Liver (tissue), 9 donors: Measurements from ENCODE around the gene CWH43. TPM values are rescaled to one million over a fixed set of nuclear protein-coding genes. Genes with fewer than 3 reads are reported as not detected.
"Not testable (repeated sequence)": the region's sequence is repeated elsewhere in the genome, so short reads cannot be mapped to it uniquely, and the experiment has no call there.

Experiments
- DNase-seq: peaks from one replicate; pipeline ENCODE4 v3.0.0-alpha.2; 2017; ENCODE audit warnings: low spot score
- H3K27ac ChIP-seq, 2 donors: one replicate each; pipeline ENCODE4 v1.7.0; 2013; ENCODE audit warnings: inconsistent platforms in 2 of 2, low read length in 2 of 2, control low read depth in 1 of 2, low read depth in 1 of 2, mild to moderate bottlenecking in 1 of 2
- H3K27me3 ChIP-seq, 4 donors: one replicate each; pipeline versions ENCODE4 v1.6.1 to v1.7.0; 2013; ENCODE audit warnings: low read length in 3 of 4, inconsistent platforms in 1 of 4, mild to moderate bottlenecking in 1 of 4, moderate library complexity in 1 of 4; ENCODE audit not compliant: control insufficient read depth in 4 of 4, insufficient read depth in 4 of 4
- H3K36me3 ChIP-seq, 4 donors: one replicate each; pipeline versions ENCODE4 v1.6.1 to v1.7.0; 2013; ENCODE audit warnings: low read length in 3 of 4, mild to moderate bottlenecking in 3 of 4, low read depth in 1 of 4, moderate library complexity in 1 of 4; ENCODE audit not compliant: control insufficient read depth in 4 of 4, insufficient read depth in 3 of 4
- H3K4me1 ChIP-seq, 4 donors: one replicate each; pipeline versions ENCODE4 v1.6.1 to v1.7.0; 2013; ENCODE audit warnings: low read length in 3 of 4, mild to moderate bottlenecking in 3 of 4, moderate library complexity in 1 of 4; ENCODE audit not compliant: control insufficient read depth in 4 of 4, insufficient read depth in 4 of 4
- H3K4me3 ChIP-seq, 3 donors: one replicate each; pipeline versions ENCODE4 v1.6.1 to v1.7.0; 2013; ENCODE audit warnings: low read length in 3 of 3, control low read depth in 1 of 3, low read depth in 1 of 3, mild to moderate bottlenecking in 1 of 3
- H3K9ac ChIP-seq, 2 donors: one replicate each; pipeline ENCODE4 v1.7.0; 2013; ENCODE audit warnings: low read length in 2 of 2, mild to moderate bottlenecking in 2 of 2, moderate library complexity in 2 of 2, control low read depth in 1 of 2, low read depth in 1 of 2
- H3K9me3 ChIP-seq, 4 donors: one replicate each; pipeline versions ENCODE4 v1.6.1 to v1.7.0; 2013; ENCODE audit warnings: low read length in 3 of 4; ENCODE audit not compliant: control insufficient read depth in 4 of 4
- ATF3 ChIP-seq: IDR thresholded peaks from 2 replicates; pipeline ENCODE4 v1.6.1; 2016; ENCODE audit warnings: antibody characterized with exemption
- CTCF ChIP-seq: fragments of 150-350 bp; IDR thresholded peaks from 2 replicates; pipeline ENCODE4 v1.5.1; 2017; ENCODE audit warnings: improper control_type of control experiment, low read depth, low read length; ENCODE audit not compliant: missing input control
- EGR1 ChIP-seq, 2 donors: IDR thresholded peaks; 2 replicates each; pipeline ENCODE4 v1.6.1; 2016 to 2018; ENCODE audit warnings: antibody characterized with exemption in 2 of 2, low read depth in 2 of 2
- FOXA1 ChIP-seq: IDR thresholded peaks from 2 replicates; pipeline ENCODE4 v1.6.1; 2016; ENCODE audit warnings: antibody characterized with exemption
- FOXA2 ChIP-seq: IDR thresholded peaks from 2 replicates; pipeline ENCODE4 v1.6.1; 2016; ENCODE audit warnings: antibody characterized with exemption
- GABPA ChIP-seq, 2 donors: IDR thresholded peaks in 1 of 2; conservative IDR thresholded peaks in 1 of 2; 2 replicates each; pipeline ENCODE4 v1.6.1; 2016; ENCODE audit warnings: antibody characterized with exemption in 2 of 2, mild to moderate bottlenecking in 1 of 2, moderate library complexity in 1 of 2
- HNF4A ChIP-seq, 2 donors: conservative IDR thresholded peaks; 2 replicates each; pipeline ENCODE4 v1.6.1; 2016; ENCODE audit warnings: antibody characterized with exemption in 2 of 2, mild to moderate bottlenecking in 2 of 2
- HNF4G ChIP-seq: IDR thresholded peaks from 2 replicates; pipeline ENCODE4 v1.6.1; 2016; ENCODE audit warnings: antibody characterized with exemption
- JUND ChIP-seq, 2 donors: IDR thresholded peaks; 2 replicates each; pipeline ENCODE4 v1.6.1; 2016; ENCODE audit warnings: antibody characterized with exemption in 2 of 2
- MAX ChIP-seq: IDR thresholded peaks from 2 replicates; pipeline ENCODE4 v1.6.1; 2016; ENCODE audit warnings: antibody characterized with exemption
- NR2F2 ChIP-seq: IDR thresholded peaks from 2 replicates; pipeline ENCODE4 v1.6.1; 2016; ENCODE audit warnings: antibody characterized with exemption
- RAD21 ChIP-seq, 2 donors: IDR thresholded peaks; 2 replicates each; pipeline ENCODE4 v1.6.1; 2016; ENCODE audit warnings: antibody characterized with exemption in 2 of 2, mild to moderate bottlenecking in 2 of 2
- REST ChIP-seq: IDR thresholded peaks from 2 replicates; pipeline ENCODE4 v1.6.1; 2016; ENCODE audit warnings: antibody characterized with exemption, mild to moderate bottlenecking
- RXRA ChIP-seq, 2 donors: IDR thresholded peaks; 2 replicates each; pipeline ENCODE4 v1.6.1; 2017 to 2018; ENCODE audit warnings: antibody characterized with exemption in 2 of 2, mild to moderate bottlenecking in 1 of 2
- SP1 ChIP-seq: IDR thresholded peaks from 2 replicates; pipeline ENCODE4 v1.6.1; 2018; ENCODE audit warnings: antibody characterized with exemption, mild to moderate bottlenecking
- TAF1 ChIP-seq: conservative IDR thresholded peaks from 2 replicates; pipeline ENCODE4 v1.6.1; 2016; ENCODE audit warnings: antibody characterized with exemption, mild to moderate bottlenecking
- YY1 ChIP-seq: IDR thresholded peaks from 2 replicates; pipeline ENCODE4 v1.6.1; 2016; ENCODE audit warnings: antibody characterized with exemption, mild to moderate bottlenecking
- ZBTB33 ChIP-seq: IDR thresholded peaks from 2 replicates; pipeline ENCODE4 v1.6.1; 2016; ENCODE audit warnings: antibody characterized with exemption
- WGBS: extraction: QIAGEN DNeasy Blood & Tissue Kit; methylation state at CpG from one replicate; pipeline ENCODE4 v1.1.7; 2013; 5-methylcytosine and 5-hydroxymethylcytosine counted together
- polyA plus RNA-seq, 2 donors: library from polyadenylated mRNA; stranded (reverse) in 1 of 2; unstranded in 1 of 2; fragments of 200-250 nt in 1 of 2; fragments of >200 nt in 1 of 2; fragmentation: Nextera tagmentation in 1 of 2; extraction: Ambion mirVana in 1 of 2; gene quantifications; one replicate each; pipeline versions ENCODE4 v1.2.1 to v1.2.3, GENCODE V29; 2013 to 2015
- total RNA-seq, 2 donors: library from RNA; depleted of rRNA; stranded (reverse); fragments of >200 nt; gene quantifications; one replicate each; pipeline ENCODE4 v1.2.3, GENCODE V29; 2014
- donor health status: healthy.
- donor health status: healthy.
- donor health status: healthy.
- donor health status: healthy.
- donor health status: healthy.

The CWH43 gene
- total and polyA plus RNA-seq, 4 donors: 0.08 to 0.13 (median 0.10) TPM; not detected in 1

- Histone ChIP-seq H3K27ac (no peak overlapping the region), H3K9ac (no peak overlapping the region), H3K36me3 (no peaks in the 10 kb centered on the region), H3K4me3 (no peak overlapping the region), H3K4me1 (peaks cover 4 to 17% (median 14%) of the 10 kb centered on the region in 4 donors), H3K27me3 (no peaks in the 10 kb centered on the region), H3K9me3 (no peaks in the 10 kb centered on the region)
- no peak for TF ChIP-seq MAX
- TF ChIP-seq GABPA (IDR thresholded peaks at IDR 0.05 in 1 of 2, conservative IDR thresholded peaks at IDR 0.05 in 1 of 2): no peak
- no peak for TF ChIP-seq YY1
- TF ChIP-seq RAD21 (IDR thresholded peaks at IDR 0.05): no peak
- no peak for TF ChIP-seq FOXA2
- no peak for TF ChIP-seq NR2F2
- TF ChIP-seq SP1: no peak
- no peak for TF ChIP-seq TAF1
- TF ChIP-seq CTCF: no peak
- TF ChIP-seq RXRA (IDR thresholded peaks at IDR 0.05): no peak
- TF ChIP-seq JUND (IDR thresholded peaks at IDR 0.05): no peak
- no peak for TF ChIP-seq FOXA1
- no peak for TF ChIP-seq ATF3
- no peak for TF ChIP-seq HNF4A (conservative IDR thresholded peaks at IDR 0.05)
- TF ChIP-seq EGR1 (IDR thresholded peaks at IDR 0.05; ENCODE audit: low read depth in 2 of 2): no peak
- no peak for TF ChIP-seq HNF4G
- no peak for TF ChIP-seq ZBTB33
- TF ChIP-seq REST: no peak
- 79% methylated on average over 6 of the region's 6 CpGs for WGBS
- DNase-seq: no peak
Measured at GRCh38 chr4:48979914-48980579, 6.0 kb upstream of the CWH43 start.

GRCh38 chr4:48984005-48984404 lies 2.1 kb upstream of the CWH43 start:
- H3K27ac ChIP-seq, H3K27me3 ChIP-seq, H3K36me3 ChIP-seq, H3K9me3 ChIP-seq, H3K4me3 ChIP-seq, DNase-seq, H3K9ac ChIP-seq: not testable (repeated sequence)
- peaks cover 7 to 11% (median 9%) of the 10 kb centered on the region in 4 donors for H3K4me1 ChIP-seq
- WGBS: 91% methylated on average over 2 of the region's 2 CpGs
